GM10248 (cell line): ENCODE measurements around the gene RNF149.
A peak's percentile ranks its signal among the peaks of the same experiment; 100 is the strongest.

Source experiments
- CTCF ChIA-PET: fragments of 300-600 bp; sonication (Branson Sonifier 250); formaldehyde crosslinking; extraction: SDS; loops from one replicate; lab custom pipeline; 2021; ENCODE audit warnings: antibody characterized with exemption; lab: Yijun Ruan, JAX
- POLR2A ChIA-PET: fragments of 350-650 bp; sonication (Branson Sonifier 250); formaldehyde crosslinking; extraction: SDS; loops from one replicate; lab custom pipeline; 2020; ENCODE audit warnings: antibody characterized with exemption; lab: Yijun Ruan, JAX
- DNase-seq: peaks from one replicate; pipeline ENCODE4 v3.0.0; 2012; ENCODE audit errors: extremely low spot score
- CTCF ChIP-seq: IDR thresholded peaks from 2 replicates; pipeline ENCODE4 v1.5.1; 2012; ENCODE audit warnings: mild to moderate bottlenecking, low read depth; ENCODE audit errors: extremely low read depth, missing control alignments, control extremely low read depth

RNF149 gene

GRCh38 chr2:101305492-101306078 is 2.9 kb downstream of the RNF149 start:
- ChIA-PET POLR2A (no interaction called here), CTCF (interaction anchor here (1.1 kb wide), 1 partner anchor 269 kb away, joined by 3 read pairs; no protein-coding TSS in a partner anchor)
- DNase-seq = no peak
- no peak for TF ChIP-seq CTCF

DNA sequence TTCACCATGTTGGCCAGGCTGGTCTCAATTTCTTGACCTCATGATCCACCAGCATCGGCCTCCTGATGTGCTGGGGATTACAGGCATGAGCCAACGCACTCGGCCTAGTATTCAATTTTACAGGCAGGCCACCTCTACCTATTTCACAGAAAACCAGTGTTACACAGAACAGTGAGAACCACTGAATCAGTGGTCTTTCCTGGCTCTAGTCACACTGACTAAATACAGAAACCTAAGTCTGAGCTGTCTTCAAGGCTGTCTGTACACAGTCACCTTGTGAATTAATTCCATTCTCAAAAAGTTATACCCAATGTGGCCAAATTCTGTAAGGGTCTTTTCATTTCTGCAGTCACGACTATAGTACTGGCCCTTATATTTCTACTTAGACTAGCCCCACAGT is 3.5 kb downstream of the RNF149 start:
- CTCF ChIA-PET = no interaction called here
- POLR2A ChIA-PET = no interaction called here
- no peak for DNase-seq
- TF ChIP-seq CTCF = no peak

- POLR2A ChIA-PET = no interaction called here
- DNase-seq = no peak
- CTCF ChIA-PET = interaction anchor here (0.7 kb wide), 1 partner anchor 28 kb away, joined by 3 read pairs; no protein-coding TSS in a partner anchor
- no peak for TF ChIP-seq CTCF
These were observed 4.8 kb downstream of the RNF149 start for GRCh38 chr2:101303688-101304087.

DNA sequence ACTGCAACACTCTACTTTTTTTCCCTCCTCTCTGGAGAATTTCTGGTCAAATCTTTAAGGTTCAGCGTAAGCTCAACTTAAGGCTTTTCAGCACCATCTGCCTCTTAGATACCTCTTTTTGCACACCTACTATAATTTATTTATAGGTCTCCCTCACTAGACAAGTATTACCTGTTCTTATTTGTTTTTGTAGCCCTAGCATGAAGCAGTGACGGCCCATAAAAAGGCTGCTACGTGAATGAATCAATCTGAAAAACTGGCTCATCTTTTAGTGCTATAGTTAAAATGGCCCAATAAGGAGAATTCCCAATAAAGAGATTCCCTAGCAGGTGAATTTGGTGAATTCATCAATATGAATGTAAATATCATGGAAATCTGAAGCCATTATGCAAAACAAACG is 6.5 kb downstream of the RNF149 start:
- no peak for TF ChIP-seq CTCF
- POLR2A ChIA-PET = no interaction called here
- CTCF ChIA-PET = interaction anchor here (1.4 kb wide), 1 partner anchor 15 kb away, joined by 3 read pairs; no protein-coding TSS in a partner anchor
- DNase-seq = no peak

- CTCF ChIA-PET = interaction anchor here (1.4 kb wide), 1 partner anchor 16 kb away, joined by 3 read pairs; no protein-coding TSS in a partner anchor
- no peak for TF ChIP-seq CTCF
- POLR2A ChIA-PET = no interaction called here
- DNase-seq = no peak
These were observed 7.7 kb downstream of the RNF149 start for GRCh38 chr2:101300836-101301235.

DNA sequence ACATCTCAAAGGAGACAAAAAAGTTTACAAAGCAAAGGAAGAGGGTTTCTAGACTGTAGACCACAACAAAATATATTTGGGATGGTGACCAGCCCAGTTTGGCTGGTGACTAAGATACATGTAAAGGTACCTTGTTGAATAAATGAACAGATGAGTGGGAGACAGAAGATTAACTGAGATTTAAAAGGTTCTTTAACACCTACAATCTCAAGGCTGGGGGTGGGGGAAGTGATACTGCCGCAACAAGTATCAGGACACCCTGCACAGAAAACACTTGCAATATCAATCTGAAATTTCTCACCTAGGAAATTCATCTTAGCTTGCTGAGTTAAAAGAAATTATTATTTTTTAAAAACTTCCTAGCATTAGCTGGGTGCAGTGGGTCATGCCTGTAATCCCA is 8.3 kb downstream of the RNF149 start:
- POLR2A ChIA-PET = no interaction called here
- TF ChIP-seq CTCF = no peak
- CTCF ChIA-PET = interaction anchor here (1.4 kb wide), 1 partner anchor 11 kb away, joined by 3 read pairs; no protein-coding TSS in a partner anchor
- DNase-seq = peak; percentile 34

GRCh38 chr2:101299604-101300003 is 8.9 kb downstream of the RNF149 start:
- POLR2A ChIA-PET = no interaction called here
- DNase-seq = no peak
- no peak for TF ChIP-seq CTCF
- CTCF ChIA-PET = interaction anchor here (0.9 to 1.6 kb wide), 4 partner anchors 9 to 33 kb away, joined by 3 to 5 read pairs (median 4); partner anchors contain the start of gene RNF149
